DMS 273 treated with DMSO at 0.1 percent for 48 hours (cell line): ENCODE results near the gene KMT2E.
"Not testable (repeated sequence)": the region's sequence is repeated elsewhere in the genome, so short reads cannot be mapped to it uniquely, and the experiment has no call there.

Experiments used
- DNase-seq: peaks from one replicate; lab custom pipeline; 2025; lab: John Stamatoyannopoulos, UW

Gene KMT2E

GRCh38 chr7:104983076-104983577 lies 30.9 kb upstream of the KMT2E start:
- DNase-seq = no peak

GRCh38 chr7:104983578-104984539 lies 30.1 kb upstream of the KMT2E start:
- DNase-seq = peak; percentile 92

- no peak for DNase-seq
These were observed 29.3 kb upstream of the KMT2E start for GRCh38 chr7:104984585-104985258.

GRCh38 chr7:104985259-104985617 lies 28.8 kb upstream of the KMT2E start:
- DNase-seq = no peak

GRCh38 chr7:104986628-104987259 lies 27.3 kb upstream of the KMT2E start:
- no peak for DNase-seq

- DNase-seq = not testable (repeated sequence)
These were observed 26.6 kb upstream of the KMT2E start for GRCh38 chr7:104987403-104987802.

- no peak for DNase-seq
These were observed 23.0 kb upstream of the KMT2E start for GRCh38 chr7:104990983-104991382.

GRCh38 chr7:104992306-104992705 lies 21.7 kb upstream of the KMT2E start:
- DNase-seq = no peak

- no peak for DNase-seq
These were observed 20.7 kb upstream of the KMT2E start for GRCh38 chr7:104993217-104993862.

- DNase-seq = no peak
These were observed 15.8 kb upstream of the KMT2E start for GRCh38 chr7:104998040-104998752.

GRCh38 chr7:105000200-105000599 lies 13.8 kb upstream of the KMT2E start:
- DNase-seq = no peak

- DNase-seq = no peak
These were observed 13.1 kb upstream of the KMT2E start for GRCh38 chr7:105000927-105001336.

GRCh38 chr7:105001652-105002184 lies 12.3 kb upstream of the KMT2E start:
- DNase-seq = no peak

- no peak for DNase-seq
These were observed 10.7 kb upstream of the KMT2E start for GRCh38 chr7:105003275-105003674.

- no peak for DNase-seq
These were observed 10.0 kb upstream of the KMT2E start for GRCh38 chr7:105003872-105004510.

- DNase-seq = not testable (repeated sequence)
These were observed 9.0 kb upstream of the KMT2E start for GRCh38 chr7:105005006-105005405.

GRCh38 chr7:105005486-105005885 lies 8.5 kb upstream of the KMT2E start:
- DNase-seq = not testable (repeated sequence)

- no peak for DNase-seq
These were observed 7.5 kb upstream of the KMT2E start for GRCh38 chr7:105006367-105007136.

GRCh38 chr7:105007298-105007697 lies 6.7 kb upstream of the KMT2E start:
- no peak for DNase-seq
